SK-N-SH treated with all-trans-retinoic acid at 6 μM for 48 hours (cell line): ENCODE data around the gene RITA1.

ENCODE experiments used
- CREB5 ChIP-seq: fragments of 250-450 bp; sonication (Bioruptor Pico); IDR thresholded peaks from 2 replicates; pipeline ENCODE4 v1.5.1; 2020; ENCODE audit warnings: low read depth, mild to moderate bottlenecking, moderate library complexity
- GLIS3 ChIP-seq: fragments of 250-450 bp; sonication (Bioruptor Pico); IDR thresholded peaks from 2 replicates; pipeline ENCODE4 v1.5.0; 2020; ENCODE audit warnings: mild to moderate bottlenecking, moderate library complexity
- OSR1 ChIP-seq: fragments of 250-450 bp; sonication (Bioruptor Pico); IDR thresholded peaks from 2 replicates; pipeline ENCODE4 v1.8.0; 2022; ENCODE audit warnings: moderate library complexity, mild to moderate bottlenecking, inconsistent platforms
- ZFP3 ChIP-seq: fragments of 250-450 bp; sonication (Bioruptor Pico); IDR thresholded peaks from 2 replicates; pipeline ENCODE4 v1.5.0; 2020; ENCODE audit warnings: mild to moderate bottlenecking, moderate library complexity
- ZNF565 ChIP-seq: fragments of 450-650 bp; formaldehyde crosslinking; conservative IDR thresholded peaks from 2 replicates; pipeline ENCODE4 v1.5.0; 2020; ENCODE audit warnings: low read depth, mild to moderate bottlenecking, moderate library complexity

- TF ChIP-seq GLIS3 (no peak), OSR1 (CRISPR knock-in tag) (no peak), ZFP3 (CRISPR knock-in tag) (no peak), CREB5 (CRISPR knock-in tag) (no peak), ZNF565 (CRISPR knock-in tag) (no peak)
Observed at GRCh38 chr12:113172185-113172584, 13.3 kb upstream of the RITA1 start.
